Mucosa of descending colon (tissue), 3 donors: ENCODE results near the gene NLGN3. TPM values are rescaled to one million over a fixed set of nuclear protein-coding genes. Genes with fewer than 3 reads are reported as not detected.

Experiments
- ATAC-seq: fragments of 200-7000 bp; cut with Tn5 transposase; one replicate; pipeline ENCODE4 v1.9.1; 2020; ENCODE audit warnings: mild to moderate bottlenecking, moderate library complexity
- DNase-seq, 3 donors: peaks; one replicate each; pipeline ENCODE4 v3.0.0-alpha.2; 2020
- H3K36me3 ChIP-seq: fragments of 200-600 bp; one replicate; pipeline ENCODE4 v1.8.0; 2021; ENCODE audit warnings: low read depth, mild to moderate bottlenecking
- H3K4me1 ChIP-seq: fragments of 200-600 bp; one replicate; pipeline ENCODE4 v1.8.0; 2021; ENCODE audit warnings: low read depth, mild to moderate bottlenecking
- H3K4me3 ChIP-seq: fragments of 200-600 bp; one replicate; pipeline ENCODE4 v1.8.0; 2021; ENCODE audit warnings: mild to moderate bottlenecking
- H3K9me3 ChIP-seq: fragments of 200-600 bp; one replicate; pipeline ENCODE4 v1.8.0; 2021; ENCODE audit warnings: mild to moderate bottlenecking
- intact Hi-C, 2 donors: fragments of 100-400 bp; cut with DNase I in 1 of 2; cut with micrococcal nuclease in 1 of 2; formaldehyde crosslinking; loops; one replicate each; pipeline versions ENCODE4 v1.11.0 to v1.11.1; 2022; cut with DNase I, micrococcal nuclease
- total RNA-seq, 3 donors: library from RNA; stranded (reverse); fragmentation: NEBNext Ultra II Directional in 2 of 3; extraction: Animal tissue kit (Norgen Biotek cat#: 25700) in 2 of 3; gene quantifications; one replicate each; pipeline versions ENCODE4 v1.2.1 to v1.2.4, GENCODE V29; 2021 to 2023
- TF ChIP-seq, protein P1 (sequence below): fragments of 200-600 bp; IDR thresholded peaks from one replicate; pipeline ENCODE4 v1.8.0; 2022; ENCODE audit warnings: antibody characterized with exemption, mild to moderate bottlenecking
- donor health status: DM: no; HTN: no; CAD: no; lungs with moderate emphysema.
- donor health status: DM: no; HTN: no; CAD: no.
- donor health status: DM: no; HTN: yes; CAD: no.

The NLGN3 gene
- total RNA-seq, 3 donors from 2014 or later = 0.46 to 3.1 (median 0.94) TPM

DNA sequence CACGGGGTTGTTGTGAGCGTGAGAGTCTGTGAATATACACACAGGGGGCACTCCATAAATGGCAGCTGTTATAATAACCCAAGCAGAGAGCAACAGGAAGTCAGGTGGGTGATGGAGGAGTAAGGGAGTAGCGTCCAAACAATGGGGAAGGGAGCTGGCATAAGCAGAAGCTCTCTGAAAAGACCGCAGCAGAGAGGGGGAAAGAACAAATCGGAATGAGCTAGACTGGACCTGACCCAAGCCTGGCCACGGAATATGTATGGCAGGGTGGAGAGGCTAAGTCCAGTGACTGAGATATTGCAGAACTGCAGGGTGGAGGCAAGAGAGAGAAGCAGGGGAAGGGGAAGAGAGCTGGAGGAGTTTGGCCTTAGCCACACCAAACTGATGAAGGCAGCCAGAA lies 71.8 kb downstream of the NLGN3 start:
- H3K36me3 ChIP-seq = no peaks in the 10 kb centered on the region
- ATAC-seq (peak; percentile 35), DNase-seq (peak in 2 of 3 donors; percentile 24 to 27)
- H3K4me1 ChIP-seq = peaks cover 4% of the 10 kb centered on the region
- TF ChIP-seq, protein P1, sequence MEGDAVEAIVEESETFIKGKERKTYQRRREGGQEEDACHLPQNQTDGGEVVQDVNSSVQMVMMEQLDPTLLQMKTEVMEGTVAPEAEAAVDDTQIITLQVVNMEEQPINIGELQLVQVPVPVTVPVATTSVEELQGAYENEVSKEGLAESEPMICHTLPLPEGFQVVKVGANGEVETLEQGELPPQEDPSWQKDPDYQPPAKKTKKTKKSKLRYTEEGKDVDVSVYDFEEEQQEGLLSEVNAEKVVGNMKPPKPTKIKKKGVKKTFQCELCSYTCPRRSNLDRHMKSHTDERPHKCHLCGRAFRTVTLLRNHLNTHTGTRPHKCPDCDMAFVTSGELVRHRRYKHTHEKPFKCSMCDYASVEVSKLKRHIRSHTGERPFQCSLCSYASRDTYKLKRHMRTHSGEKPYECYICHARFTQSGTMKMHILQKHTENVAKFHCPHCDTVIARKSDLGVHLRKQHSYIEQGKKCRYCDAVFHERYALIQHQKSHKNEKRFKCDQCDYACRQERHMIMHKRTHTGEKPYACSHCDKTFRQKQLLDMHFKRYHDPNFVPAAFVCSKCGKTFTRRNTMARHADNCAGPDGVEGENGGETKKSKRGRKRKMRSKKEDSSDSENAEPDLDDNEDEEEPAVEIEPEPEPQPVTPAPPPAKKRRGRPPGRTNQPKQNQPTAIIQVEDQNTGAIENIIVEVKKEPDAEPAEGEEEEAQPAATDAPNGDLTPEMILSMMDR = no peak
- H3K4me3 ChIP-seq = no peak overlapping the region
- intact Hi-C loops = no loop called here
- H3K9me3 ChIP-seq = no peaks in the 10 kb centered on the region

DNA sequence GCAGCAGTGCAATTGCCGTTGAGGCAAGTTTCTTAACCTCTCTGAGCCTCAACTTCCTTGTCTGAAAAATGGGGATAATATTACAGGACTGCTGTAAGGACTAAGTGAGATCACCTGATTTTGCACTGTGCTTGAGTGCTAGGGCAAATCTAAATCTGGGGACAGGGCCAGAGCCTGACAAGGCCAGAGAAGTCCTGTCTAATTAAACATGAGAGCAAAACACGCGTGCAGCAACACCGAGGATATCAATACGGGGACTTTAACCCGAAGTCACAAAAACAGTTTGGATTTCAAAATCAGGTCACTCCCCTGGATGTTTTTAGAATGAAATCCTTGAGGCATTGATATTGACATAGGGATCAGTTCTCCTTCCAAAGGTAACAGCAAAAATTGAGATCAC lies 72.7 kb downstream of the NLGN3 start:
- DNase-seq (no peak), ATAC-seq (no peak)
- no peaks in the 10 kb centered on the region for H3K36me3 ChIP-seq
- TF ChIP-seq, protein P1 = no peak
- intact Hi-C loops = no loop called here
- H3K4me1 ChIP-seq = peaks cover 4% of the 10 kb centered on the region
- no peaks in the 10 kb centered on the region for H3K9me3 ChIP-seq
- no peak overlapping the region for H3K4me3 ChIP-seq

Other genes with a start within 250 kb of the NLGN3 start
- gene TEX11, start 236.1 kb upstream of the NLGN3 start, total RNA-seq = 1 to 10 TPM in 2 of 3 donors, under 1 TPM in 1; 0.89 to 2.7 (median 2.1) TPM
- under 1 TPM in 1 of 3 donors, not detected in 2; 0.22 TPM for gene SLC7A3, start 213.7 kb upstream of the NLGN3 start, total RNA-seq
- gene SNX12, start 76.5 kb upstream of the NLGN3 start, total RNA-seq = 10 to 100 TPM; 56.4 to 86.6 (median 68.2) TPM
- gene FOXO4, start 49.0 kb upstream of the NLGN3 start, total RNA-seq = 10 to 100 TPM; 26.9 to 74.6 (median 53.1) TPM
- gene CXorf65, start 38.1 kb upstream of the NLGN3 start, total RNA-seq = 1 to 10 TPM in 1 of 3 donors, not detected in 2; 2.7 TPM
- 100 to 1,000 TPM in 1 of 3 donors, 10 to 100 TPM in 2; 27.7 to 104 (median 56.8) TPM for gene IL2RG, start 33.3 kb upstream of the NLGN3 start, total RNA-seq
- gene MED12, start 26.2 kb upstream of the NLGN3 start, total RNA-seq = 10 to 100 TPM; 34.4 to 55.4 (median 47.8) TPM
- gene GJB1, start 78.4 kb downstream of the NLGN3 start, total RNA-seq = 10 to 100 TPM; 24.2 to 78.9 (median 58.2) TPM
- 10 to 100 TPM; 13.7 to 24.9 (median 16.4) TPM for gene ZMYM3, start 109.3 kb downstream of the NLGN3 start, total RNA-seq
- gene NONO, start 138.8 kb downstream of the NLGN3 start, total RNA-seq = 100 to 1,000 TPM; 166 to 218 (median 197) TPM
- 1 to 10 TPM; 1.3 to 5.9 (median 1.6) TPM for gene ITGB1BP2, start 156.9 kb downstream of the NLGN3 start, total RNA-seq
- 10 to 100 TPM; 28.2 to 44.8 (median 35.4) TPM for gene TAF1, start 221.5 kb downstream of the NLGN3 start, total RNA-seq